GM18909 (cell line): ENCODE results near the gene TMOD2.
A peak's percentile ranks its signal among the peaks of the same experiment; 100 is the strongest.

Source experiments
- ATAC-seq: cut with Tn5 transposase; IDR thresholded peaks from one replicate; pipeline ENCODE4 v1.9.1; 2021; ENCODE audit warnings: mild to moderate bottlenecking; ENCODE audit not compliant: unreplicated experiment, poor library complexity

TMOD2 gene

GRCh38 chr15:51750792-51751696, at the start of gene TMOD2:
TMOD2 (plus strand) TSS chr15:51751597; CDS start chr15:51766442, 14,845 bp downstream.
- ATAC-seq: peak; percentile 73

DNA sequence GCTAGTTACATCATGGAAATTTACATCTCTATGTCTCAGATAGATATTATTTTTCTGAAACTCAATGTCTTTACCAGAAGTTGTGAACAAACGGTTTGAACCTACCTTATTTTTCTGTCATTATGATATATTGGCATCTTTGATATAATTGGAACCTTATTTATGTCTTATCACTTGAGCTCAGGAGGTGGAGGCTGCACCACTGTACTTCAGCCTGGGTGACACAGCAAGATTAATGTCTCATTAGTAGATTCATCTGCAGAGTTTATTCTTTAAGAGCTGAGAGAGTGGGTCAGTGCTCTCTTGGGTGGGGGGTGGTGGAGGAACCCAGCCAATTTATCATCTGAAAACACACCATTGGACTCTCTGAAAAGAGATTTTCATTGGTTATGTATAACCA, 48.7 kb upstream of the TMOD2 start:
- no peak for ATAC-seq

DNA sequence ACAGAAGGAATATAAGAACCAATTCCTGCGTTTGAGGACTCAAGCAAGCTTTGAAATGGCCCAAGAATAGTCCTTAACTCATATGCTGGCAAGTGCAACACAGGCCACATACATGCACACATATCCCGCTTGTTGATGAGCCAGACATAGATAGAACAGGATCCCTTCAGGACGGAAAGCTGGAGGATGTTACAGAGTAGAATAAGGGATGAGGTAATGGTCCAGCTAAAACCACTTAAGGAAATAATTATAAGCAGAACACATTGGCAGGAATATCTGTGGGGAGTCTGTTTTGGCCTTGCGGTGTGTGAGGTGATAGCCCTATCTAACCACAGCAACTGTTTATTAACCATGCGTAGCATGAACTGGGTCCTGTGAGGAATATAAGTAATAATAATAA, 45.1 kb upstream of the TMOD2 start:
- no peak for ATAC-seq

DNA sequence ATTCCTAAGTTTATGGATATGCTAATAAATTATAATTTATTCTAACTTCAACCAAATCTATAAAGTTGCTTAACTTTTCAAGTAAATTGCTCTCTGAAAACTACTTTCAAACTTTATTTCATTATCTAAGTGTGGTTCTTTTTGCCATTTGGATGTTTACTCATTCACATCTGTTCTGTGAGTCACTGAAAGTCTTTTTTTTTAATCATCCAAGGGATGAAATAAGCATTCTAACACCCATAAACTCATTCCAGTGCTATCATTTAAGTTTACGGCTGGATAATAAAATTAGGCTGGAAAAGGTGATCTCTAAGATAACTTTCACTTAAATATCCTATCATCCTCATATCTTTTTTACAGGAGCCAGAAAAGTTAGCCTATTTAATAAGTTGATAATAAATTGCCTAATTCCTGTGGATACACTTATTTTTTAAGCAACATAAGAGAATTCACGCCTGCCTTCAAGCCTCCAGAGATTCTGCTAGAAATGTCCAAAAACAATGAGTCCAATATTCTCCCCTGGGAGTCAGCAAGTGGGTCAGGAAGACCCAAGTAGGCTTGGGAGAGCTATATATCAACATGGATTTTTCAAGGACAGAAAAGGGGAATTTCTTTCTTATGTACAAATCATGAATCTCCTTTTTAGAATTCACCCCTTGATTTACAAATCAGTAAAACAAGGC, 44.3 kb upstream of the TMOD2 start:
- no peak for ATAC-seq

GRCh38 chr15:51708013-51708412, 43.4 kb upstream of the TMOD2 start:
- no peak for ATAC-seq

GRCh38 chr15:51709031-51709430, 42.4 kb upstream of the TMOD2 start:
- ATAC-seq: no peak

DNA sequence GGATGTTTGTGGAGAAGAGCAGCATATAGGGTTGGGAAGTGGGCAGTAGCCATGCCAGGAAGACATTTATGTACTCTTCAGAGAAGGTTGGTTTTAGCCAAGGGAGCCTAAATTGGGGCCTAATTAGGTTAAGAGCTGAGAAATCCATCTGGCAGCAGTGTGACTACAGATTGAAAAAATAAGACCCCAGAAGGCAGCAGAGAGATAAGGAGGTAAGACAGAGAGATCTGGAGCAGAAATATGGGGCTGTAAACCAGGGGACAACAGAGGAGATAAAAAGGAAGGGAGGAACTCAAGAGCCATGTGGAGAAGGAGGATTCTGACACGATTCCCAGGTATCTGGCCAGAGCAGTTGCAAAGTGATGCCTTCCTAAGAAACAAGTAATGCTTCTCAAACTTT, 37.2 kb upstream of the TMOD2 start:
- ATAC-seq: no peak

GRCh38 chr15:51714911-51715310, 36.5 kb upstream of the TMOD2 start:
- ATAC-seq: no peak

DNA sequence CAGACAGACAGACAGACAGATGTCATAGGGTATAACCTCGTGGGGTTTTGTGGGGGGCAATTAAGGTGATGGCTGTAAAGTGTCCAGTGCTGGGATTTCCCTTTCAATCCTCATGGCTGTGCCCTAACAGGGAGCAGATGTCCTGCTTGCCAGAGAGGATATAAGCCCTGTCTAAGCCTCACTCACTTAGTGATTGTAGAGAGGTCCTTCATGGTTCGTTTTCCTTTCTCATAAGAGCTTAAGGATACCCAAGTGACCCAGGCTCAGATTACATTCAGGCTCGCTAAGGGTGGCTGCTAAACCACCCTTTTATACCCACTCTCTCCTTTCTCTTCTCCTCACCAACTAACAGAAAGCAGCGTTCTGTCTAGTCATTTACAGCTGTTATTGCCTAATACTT, 33.2 kb upstream of the TMOD2 start:
- ATAC-seq: no peak

- no peak for ATAC-seq
Observed at GRCh38 chr15:51718746-51719145, 32.7 kb upstream of the TMOD2 start.

- ATAC-seq: no peak
Observed at GRCh38 chr15:51720201-51720995, 31.0 kb upstream of the TMOD2 start.

- no peak for ATAC-seq
Observed at GRCh38 chr15:51721199-51721960, 30.0 kb upstream of the TMOD2 start.

DNA sequence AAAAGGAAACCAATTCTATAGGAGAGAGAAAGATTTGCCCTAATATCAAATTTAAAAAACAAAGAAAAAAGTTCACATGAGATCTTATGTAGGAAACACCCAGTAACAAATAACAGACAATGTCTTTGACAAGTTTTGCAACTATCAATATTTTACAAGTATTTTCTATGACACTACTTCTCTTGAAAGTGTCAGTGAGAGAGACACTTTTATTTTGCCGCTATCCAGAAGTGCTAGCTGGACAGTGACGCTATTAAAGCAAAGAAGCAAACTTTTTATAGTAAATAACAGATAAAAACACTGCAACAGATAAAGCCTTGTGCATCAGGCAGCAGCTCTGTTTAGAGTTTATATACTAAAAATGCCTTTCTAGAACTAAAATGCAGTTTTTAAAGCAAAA, 27.2 kb upstream of the TMOD2 start:
- ATAC-seq: no peak

DNA sequence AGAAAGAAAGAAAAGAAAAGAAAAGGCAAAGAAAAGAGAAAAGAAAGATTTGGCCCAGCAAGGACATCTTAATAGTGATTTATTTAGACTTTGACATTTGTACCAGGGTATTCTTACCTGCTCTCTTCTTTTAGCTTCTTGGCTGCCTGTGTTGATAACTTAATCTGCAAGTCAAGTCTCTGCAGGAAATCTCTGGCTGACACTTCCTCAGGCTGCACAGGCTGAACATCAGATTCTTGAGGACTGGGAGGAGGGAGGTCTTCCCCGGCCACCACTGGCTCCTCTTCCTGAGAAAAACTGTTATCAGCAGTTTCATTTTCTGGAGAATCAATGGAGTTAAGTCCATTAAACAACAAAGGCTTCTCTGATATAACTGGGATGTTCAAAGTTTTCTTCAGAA, 26.7 kb upstream of the TMOD2 start:
- ATAC-seq: no peak

- peak; percentile 88 for ATAC-seq
Observed at GRCh38 chr15:51726302-51727073, 24.9 kb upstream of the TMOD2 start.

DNA sequence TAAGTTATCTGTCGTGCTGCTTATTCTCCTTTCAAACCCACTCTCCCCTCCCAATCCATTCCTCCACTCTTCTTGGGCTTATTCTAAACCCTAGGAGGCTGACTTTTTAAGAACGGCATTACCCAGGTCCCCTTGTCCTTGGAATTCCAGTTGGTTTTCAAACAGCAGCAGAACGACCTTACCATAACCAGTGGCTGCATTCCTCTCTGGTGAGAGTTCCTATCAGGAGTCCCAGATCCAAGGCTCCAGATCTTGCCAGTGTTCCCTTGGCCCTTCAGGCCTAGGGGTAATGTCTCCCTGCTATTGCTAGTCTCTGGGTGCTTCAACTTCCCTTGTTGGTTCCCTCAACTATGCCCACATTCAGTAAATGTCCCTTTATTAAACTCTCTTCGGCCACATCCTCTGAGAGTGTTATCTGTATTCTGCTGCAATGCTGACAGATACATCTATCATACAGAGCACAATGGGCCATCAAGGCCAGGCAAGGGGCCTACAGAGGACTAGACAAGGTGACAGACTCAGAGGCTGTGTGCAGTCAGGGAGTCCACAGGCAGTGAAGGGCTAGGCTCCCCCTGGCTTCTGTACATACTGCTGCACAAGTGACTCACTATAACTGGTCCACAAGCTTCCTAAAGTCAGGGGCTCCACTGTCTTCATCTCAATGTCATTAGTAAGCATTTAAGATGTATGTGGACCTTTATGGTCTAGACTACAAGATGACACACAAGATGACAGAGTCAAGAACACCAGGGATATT, 24.1 kb upstream of the TMOD2 start:
- no peak for ATAC-seq

DNA sequence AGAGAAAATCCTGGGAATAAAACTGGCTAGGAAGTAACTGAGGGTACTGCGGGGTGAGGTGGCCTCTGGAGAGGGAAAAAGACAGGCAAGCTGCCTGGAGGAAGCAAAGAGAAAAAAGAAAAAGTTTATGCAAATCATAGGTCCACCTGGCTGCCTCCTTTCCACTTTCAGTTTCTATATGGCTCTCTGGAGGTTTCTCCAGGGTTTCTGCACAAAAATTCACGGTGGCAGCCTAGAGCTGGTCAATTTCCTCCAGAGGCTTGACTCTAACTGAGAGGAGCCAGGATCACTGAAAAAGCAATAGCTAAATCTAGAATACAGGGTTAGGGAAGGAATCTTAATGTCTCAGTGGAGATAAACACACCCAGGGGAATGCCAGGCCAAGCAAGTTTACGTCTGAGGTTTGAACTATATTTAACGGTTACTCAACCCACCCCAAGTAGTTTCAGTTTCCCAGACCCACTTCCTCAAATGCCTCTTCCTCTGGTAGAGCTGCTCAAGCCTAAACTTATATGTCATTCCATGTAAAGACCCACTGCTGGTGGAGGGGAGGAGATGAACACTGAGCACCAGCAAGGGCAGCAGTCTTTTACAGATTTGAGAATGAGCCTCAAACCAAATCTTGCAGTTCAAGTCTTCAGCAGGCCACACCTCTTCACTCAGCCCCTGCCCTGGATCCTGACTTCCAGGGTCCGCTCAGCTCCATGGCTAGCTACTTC, 19.7 kb upstream of the TMOD2 start:
- ATAC-seq: peak; percentile 61

DNA sequence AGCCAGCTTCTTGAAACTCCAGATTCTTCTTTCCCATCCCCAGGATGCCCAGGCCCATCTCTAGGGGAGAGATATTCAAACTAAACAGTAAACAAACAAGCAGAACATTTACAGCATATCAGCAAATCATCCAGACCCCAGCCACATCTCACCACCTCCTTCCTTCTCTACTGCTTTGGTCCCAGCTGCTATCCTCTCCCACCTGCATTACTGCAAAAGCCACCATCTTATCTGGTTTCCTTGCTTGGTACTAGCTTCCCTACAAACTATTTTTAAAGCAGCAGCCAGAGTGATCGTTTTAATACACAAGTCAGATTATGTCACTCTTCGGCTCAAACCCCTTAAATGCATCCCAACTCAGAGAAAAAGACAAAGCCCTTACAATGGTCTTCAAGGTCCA, 18.8 kb upstream of the TMOD2 start:
- no peak for ATAC-seq
